Hematopoietic multipotent progenitor cell treated with erythropoietin and hydrocortisone succinate and interleukin-3 and kit ligand, for 6 days (in vitro differentiated cells): ENCODE results near the gene C6orf62.
"Not testable (repeated sequence)": the region's sequence is repeated elsewhere in the genome, so short reads cannot be mapped to it uniquely, and the experiment has no call there.

Source experiments
- DNase-seq: peaks from one replicate; pipeline ENCODE4 v3.0.0-alpha.2; 2015

The C6orf62 gene

DNA sequence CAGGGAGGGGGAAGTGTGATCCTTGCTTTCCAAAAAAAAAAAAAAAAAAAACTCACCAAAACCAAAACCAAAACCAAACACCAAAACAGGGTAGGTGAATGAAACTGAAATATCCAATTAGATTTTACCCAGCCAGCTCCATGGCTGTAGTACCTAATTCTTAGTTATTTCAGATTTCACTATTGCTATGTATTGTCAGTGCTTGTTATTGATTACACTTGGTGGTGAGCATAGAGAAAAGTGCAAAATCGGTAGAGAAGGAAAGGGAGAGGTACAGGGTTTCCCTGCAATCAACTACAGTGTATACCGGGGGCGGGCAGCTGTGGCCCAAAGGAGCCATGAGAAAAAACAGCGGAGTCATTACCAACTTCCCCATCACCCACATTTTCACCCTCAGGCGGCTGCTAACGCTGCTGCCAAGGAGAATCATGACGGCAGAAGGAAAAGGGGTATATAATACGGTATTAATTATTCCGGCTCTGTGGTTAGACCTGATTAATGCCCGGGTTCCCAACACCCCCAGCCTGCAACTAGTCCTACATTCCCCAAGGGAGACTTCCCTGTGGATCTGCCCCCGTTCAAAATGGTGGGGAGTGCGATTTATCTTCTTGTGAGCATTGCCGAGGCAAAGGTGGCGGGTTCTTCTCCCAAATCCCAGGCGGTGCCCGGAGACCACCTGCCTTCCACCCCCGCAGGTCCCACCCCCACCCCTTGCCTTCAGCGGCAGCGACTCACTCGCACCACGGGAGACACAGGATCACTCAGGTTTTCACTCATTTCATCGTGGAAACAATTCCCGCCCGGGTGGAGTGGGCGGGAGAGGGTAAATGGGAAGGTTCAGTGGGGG is at the start of gene C6orf62:
C6orf62 (minus strand) TSS at position 30 of the 847 bp plus-strand sequence. CDS start 486 bp downstream, outside the sequence.
- peak; percentile 82 for DNase-seq

DNA sequence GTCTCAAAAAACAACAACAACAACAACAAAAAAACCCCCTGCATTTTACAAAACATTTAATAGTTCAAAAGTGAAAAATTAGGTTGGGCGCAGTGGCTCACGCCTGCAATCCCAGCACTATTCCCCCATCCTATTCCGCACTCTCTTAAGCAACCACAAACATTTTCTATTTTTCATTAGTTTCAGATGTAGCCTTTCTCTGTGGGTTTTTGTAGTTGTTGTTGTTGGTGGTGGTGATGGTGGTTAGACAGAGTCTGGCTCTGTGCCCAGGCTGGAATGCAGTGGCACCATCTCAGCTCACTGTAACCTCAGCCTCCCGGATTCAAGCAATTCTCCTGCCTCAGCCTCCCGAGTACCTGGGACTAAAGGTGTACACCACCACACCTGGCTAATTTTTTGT is 49.4 kb upstream of the C6orf62 start:
- peak; percentile 32 for DNase-seq

DNA sequence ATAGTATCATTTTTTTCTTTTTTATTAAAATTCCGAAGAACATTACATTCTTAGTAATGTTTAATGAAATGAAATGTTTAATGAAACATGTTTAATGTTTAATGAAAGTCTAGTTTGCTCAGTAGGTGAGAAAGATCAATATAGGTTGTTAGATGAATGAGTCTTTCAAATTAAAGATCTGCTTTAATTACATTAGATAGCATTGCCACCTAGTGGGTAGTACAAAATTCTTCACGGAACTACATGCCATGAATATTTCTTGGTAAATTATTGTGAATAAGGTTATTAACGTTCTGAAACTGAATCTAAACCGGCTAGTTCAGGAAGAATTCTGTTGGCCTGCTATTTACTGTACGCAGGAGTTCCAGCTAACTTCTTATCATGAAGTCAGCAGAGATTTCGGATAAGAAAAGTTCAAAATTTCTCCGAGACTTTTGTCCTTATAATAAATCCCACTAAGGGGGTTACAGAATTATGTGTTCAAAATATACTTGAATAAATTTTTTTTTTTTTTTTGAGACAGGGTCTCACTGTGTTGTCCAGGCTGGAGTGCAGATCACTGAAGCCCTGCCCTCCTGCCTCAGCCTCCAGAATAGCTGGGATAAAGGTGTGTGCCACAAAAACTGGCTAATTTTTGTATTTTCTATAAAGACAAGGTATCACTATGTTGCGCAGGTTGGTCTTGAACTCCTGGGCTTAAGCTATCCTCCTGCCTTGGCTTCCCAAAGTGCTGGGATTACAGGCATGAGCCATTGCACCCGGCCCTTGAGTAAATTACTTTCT is 47.9 kb upstream of the C6orf62 start:
- DNase-seq = peak; percentile 81

DNA sequence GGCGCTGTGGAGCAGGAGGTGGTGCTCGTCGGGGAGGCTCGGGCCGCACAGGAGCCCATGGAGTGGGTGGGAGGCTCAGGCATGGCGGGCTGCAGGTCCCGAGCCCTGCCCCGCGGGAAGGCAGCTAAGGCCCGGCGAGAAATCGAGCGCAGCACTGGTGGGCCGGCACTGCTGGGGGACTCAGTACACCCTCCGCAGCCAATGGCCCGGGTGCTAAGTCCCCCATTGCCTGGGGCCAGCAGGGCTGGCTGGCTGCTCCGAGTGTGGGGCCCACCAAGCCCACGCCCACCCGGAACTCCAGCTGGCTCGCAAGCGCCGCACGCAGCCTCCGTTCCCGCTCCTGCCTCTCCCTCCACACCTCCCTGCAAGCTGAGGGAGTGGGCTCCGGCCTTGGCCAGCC is 47.0 kb upstream of the C6orf62 start:
- DNase-seq = not testable (repeated sequence)

DNA sequence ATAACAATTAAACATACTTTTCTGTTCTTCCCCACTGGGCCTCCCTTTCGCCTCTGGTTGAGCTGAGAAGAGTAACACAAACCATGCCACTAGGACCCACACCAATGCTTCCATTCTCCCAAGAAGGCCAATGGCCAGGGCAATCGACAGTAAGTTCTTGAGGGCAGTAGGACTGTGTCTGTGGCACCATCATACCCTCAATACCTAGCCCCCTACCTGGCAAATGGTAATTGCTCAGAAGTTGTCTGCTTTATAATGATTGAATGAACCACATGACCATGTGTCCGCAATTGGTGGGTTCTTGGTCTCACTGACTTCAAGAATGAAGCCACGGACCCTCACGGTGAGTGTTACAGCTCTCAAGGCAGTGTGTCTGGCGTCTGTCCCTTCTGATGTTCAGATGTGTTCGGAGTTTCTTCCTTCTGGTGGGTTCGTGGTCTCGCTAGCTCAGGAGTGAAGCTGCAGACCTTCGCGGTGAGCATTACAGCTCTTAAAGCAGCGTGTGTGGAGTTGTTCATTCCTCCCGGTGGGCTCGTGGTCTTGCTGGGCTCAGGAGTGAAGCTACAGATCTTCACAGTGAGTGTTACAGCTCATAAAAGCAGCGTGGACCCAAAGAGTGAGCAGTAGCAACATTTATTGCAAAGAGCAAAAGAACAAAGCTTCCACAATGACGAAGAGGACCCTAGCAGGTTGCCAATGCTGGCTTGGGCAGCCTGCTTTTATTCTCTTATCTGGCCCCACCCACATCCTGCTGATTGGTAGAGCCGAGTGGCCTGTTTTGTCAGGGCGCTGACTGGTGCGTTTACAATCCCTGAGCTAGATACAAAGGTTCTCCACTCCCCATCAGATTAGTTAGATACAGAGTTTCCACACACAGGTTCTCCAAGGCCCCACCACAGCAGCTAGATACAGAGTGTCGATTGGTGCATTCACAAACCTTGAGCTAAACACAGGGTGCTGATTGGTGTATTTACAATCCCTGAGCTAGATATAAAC is 46.2 kb upstream of the C6orf62 start:
- DNase-seq = not testable (repeated sequence)

DNA sequence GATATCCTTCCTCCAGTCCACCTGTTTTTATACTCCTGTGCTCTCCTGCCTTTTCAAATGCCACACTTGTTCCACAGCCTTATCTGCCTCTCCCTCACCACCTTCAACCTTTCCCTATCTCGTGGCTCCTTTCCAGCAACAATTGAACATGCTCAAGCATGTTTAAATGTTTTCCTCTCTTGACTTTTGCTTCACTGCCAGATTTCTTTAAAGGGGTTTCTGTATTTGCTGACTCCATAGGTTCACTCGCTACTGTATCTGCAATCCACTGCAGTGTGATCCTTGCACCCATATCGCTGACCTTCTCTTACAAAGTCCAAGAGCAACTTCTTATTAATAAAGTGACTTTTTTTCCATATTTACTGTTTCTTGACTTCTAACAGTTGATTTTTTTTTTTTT is 44.6 kb upstream of the C6orf62 start:
- peak; percentile 74 for DNase-seq

DNA sequence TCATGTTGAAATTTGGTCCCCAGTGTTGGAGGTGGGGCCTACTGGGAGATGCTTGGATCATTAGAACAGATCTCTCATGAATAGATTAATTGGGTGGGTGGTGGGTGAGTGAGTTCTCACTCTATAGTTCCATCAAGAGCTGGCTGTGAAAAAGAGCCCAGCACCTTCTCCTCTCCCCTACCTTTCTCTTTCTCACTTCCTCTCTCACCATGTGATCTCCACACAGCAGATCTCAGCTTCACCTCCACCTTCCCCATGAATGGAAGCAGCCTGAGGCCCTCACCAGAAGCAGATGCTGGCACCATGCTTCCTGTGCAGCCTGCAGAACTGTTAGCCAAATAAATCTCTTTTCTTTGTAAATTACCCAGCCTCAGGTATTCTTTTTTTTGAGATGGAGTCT is 42.9 kb upstream of the C6orf62 start:
- no peak for DNase-seq

DNA sequence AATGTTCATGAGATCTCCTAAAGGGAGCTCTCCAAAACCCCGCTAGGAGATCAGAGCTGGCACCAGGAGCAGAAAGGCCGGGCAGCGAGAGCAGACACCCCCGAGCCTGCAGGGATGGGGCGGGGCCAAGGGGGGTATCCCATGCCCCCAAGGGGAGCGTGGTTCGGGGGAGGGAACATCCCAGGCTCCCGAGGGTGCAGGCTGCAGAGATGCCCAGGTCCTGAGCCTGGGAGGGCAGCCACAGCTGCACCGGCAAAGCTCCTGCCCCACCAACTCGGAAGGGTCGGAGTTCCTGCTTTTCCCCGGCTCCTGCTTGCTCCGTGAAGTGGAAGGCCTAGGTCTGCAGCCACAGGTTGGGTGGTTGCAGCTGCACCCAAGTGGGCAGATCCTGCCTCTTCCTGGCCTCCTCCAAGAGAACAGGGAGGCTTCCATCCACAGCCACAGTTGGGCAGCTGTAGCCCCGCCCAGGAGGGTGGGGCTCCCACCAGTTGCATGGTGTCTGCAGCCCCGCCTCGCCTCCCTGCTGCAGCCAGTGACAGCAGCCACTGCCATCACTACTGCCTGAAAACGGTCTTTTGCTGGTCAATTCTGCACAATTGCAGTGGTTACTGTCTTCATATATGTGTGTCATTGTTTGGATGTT is 42.4 kb upstream of the C6orf62 start:
- peak; percentile 81 for DNase-seq

DNA sequence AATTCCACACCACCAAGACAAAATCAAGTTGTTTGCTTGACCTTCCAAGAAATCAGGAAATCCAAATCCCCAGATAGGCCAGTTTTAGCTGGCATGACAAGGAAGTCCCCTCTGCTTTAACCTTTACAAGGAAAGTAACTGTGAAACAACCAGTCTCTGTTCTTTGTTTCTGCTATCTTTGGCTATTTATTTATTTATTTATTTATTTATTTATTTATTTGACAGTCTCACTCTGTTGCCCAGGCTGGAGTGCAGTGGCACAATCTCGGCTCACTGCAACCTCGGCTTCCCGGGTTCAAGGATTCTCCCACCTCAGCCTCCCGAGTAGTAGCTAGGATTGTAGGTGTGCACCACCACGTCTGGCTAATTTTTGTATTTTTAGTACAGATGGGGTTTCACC is 41.3 kb upstream of the C6orf62 start:
- DNase-seq = no peak

DNA sequence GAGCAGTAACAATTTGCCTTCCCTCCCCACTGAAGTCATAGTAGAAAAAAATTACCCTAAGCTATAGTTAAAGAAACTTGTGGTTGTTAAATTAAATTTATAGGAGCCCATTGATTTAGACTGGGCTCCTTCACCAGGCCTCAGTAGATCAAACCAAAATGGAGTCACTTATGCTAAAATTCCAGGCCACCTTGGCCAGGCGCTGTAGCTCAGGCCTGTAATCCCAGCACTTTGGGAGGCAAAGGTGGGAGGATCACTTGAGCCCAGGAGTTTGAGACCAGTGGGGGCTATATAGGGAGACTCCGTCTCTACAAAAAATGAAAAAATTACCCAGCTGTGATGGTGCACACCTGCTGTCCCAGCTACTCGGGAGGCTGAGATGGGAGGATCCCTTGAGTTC is 40.8 kb upstream of the C6orf62 start:
- DNase-seq = no peak

DNA sequence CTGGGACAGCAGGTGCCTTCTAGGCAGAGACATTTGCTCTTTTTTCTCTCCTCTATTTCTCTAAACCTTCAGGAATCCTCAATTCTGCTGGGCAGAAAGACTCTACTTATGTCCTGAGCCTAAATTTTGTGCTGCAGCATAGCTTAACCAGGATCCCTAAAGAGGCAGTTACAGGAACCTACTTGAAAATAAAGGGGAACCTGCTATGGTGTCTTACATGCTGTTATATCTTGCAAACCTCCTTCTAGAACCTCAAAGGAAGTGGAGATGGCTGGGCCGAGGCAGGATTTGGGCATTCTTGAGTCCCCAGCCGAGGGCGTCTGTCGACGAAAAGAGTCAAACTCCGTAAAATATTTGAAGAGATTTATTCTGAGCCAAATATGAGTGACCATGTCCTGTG is 38.7 kb upstream of the C6orf62 start:
- no peak for DNase-seq

DNA sequence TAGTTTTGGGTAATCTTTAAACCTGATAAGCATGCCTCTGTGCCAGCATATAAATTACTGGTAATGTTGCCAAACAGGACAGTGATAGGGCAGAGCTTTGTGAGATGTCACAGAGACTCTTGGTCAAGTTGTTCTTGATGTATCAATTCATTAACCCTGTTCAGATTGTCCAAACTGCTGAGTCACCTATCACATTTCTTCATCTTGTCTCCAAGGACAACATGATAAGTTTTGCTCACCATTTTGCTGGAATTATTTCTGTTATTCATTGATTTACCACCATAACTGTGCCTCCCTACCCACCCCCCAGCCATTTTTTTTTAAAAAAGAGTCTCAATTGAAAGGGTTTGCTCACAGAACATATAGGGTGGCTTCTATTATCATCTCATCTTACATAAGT is 36.3 kb upstream of the C6orf62 start:
- DNase-seq = peak; percentile 70

DNA sequence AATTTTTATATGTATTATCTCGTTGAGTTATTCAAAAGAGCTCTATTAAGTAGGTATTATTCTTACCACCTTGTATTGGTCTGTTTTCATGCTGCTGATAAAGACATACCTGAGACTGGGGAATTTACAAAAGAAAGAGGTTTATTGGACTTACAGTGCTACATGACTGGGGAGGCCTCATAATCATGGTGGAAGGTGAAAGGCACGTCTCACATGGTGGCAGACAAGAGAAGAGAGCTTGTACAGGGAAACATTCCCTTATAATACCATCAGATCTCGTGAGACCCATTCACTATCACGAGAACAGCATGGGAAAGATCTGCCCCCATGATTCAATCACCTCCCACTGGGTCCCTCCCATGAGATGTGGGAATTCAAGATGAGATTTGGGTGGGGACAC is 35.4 kb upstream of the C6orf62 start:
- not testable (repeated sequence) for DNase-seq

DNA sequence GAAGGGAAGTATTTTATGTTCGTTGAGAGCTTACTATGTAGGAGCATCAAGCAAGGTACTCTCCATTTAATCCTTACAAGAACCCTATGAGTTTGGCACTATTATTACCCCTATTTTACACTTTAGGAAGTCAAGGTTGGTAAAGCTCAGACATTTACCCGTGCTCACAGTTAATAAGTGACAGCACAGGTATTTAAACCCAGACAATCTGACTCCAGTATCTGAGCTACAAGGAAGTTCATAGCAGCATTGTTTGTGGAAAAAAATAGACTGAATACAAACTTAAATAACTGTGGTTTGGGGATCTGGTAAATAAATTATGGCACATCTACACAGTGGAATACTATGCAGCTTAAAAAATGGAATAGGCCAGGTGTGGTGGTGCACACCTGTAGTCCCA is 34.6 kb upstream of the C6orf62 start:
- DNase-seq = no peak

DNA sequence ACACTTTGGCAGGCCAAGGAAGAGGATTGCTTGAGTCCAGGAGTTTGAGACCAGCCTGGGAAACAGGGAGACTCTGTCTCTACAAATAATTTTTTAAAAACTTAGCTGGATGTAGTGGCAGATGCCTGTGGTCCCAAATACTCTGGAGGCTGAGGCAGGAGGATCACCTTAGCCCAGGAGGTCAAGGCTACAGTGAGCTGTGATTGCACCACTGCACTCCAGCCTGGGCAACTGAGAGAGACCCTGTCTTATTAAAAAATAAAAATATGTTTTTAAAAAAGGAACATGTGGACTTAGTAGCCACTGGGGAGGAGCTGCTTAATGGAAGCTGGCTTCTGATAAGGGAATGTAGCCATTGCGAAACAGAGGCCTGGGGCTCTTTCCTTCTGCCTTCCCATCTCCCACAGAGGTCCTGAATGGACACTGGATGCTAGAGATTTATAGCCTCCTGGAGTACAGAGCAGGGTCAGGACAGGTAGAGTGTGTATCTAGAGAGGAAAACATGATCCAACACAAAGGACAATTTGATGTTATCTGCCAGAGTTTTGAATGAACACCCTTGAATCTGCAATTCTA is 34.1 kb upstream of the C6orf62 start:
- no peak for DNase-seq

DNA sequence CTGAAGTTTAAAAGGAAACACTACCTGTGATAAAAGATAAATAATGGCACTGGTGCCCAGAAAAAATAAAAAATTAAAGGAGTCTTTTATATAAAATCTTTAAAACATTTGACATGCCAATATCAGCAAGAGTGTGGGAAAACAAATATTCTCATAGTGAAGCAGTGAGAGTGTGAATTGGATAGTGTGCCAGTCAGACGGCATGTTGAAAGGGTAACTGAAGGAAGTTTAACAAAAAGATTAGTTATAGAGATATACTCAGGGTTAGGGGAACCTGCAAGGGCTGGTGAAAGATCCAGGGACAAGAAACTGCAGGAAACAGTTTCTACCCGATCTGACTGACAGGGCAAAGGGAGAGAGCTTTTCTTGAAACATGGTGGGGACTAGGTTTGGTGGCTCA is 33.5 kb upstream of the C6orf62 start:
- no peak for DNase-seq

DNA sequence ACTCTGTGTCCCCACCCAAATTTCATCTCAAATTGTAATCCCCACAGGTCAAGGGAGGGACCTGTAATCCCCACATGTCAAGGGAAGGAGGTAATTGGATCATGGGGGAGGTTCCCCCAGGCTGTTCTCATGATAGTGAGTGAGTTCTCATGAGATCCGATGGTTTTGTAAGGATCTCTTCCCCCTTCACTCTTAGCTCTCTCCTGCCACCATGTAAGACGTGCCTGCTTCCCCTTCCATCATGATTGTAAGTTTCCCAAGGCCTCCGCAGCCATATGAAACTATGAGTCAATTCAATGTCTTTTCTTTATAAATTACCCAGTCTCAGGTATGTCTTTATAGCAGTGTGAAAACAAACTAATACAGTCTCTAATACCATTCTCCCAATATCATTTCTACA is 31.9 kb upstream of the C6orf62 start:
- DNase-seq = not testable (repeated sequence)

DNA sequence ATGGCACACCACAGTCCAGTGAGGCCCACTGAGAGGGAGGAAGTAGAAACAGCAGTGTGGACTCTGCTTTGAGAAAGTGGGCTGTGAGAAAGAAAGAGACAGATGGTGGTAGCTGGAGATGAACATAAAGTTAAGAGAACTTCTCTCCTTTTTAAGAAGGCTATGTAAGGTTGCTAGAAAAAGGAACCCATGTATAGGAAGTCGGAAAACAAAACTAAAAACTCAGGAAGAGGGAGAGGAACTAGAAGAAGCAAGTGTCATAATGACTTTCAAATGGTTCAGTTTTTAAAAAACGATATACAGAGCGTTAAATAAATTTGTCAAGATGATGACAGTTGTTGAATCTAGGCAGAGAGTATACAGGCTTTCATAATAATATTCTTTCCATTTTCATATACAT is 30.3 kb upstream of the C6orf62 start:
- DNase-seq = no peak

DNA sequence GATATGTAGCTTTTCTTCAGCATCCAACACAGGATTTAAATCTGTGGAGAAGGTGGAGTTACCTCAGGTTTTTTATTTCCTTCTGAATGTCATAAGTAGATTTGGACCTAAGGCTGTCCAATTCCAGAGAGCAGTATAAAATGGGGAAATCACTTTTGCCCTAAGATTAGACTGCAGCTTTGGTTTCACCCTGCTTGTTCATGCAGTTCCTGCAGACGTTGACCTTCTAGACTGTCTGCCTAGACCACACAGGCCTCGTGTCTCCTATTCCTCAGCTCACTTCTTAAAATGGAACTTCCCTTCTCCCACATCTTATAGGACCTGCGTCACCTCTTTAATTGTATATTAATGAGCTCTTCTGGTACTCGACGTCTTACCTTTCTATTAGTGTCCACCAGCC is 26.0 kb upstream of the C6orf62 start:
- DNase-seq = no peak

DNA sequence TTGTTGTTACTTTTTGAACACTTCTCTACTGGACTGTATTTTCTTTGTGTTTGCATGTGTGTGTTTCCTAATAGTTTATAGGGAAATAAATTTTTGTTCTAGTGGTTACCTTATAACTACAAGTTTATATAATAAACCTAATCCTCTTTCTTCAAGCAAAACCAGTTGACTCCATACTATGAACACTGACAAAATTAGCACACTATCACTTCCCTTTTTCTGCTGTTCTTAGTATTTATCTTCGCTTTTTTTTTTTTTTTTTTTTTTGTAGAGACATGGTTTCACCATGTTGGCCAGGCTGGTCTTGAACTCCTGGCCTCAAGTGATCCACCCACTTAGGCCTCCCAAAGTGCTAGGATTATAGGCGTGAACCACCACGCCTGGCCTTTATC is 25.0 kb upstream of the C6orf62 start:
- no peak for DNase-seq

DNA sequence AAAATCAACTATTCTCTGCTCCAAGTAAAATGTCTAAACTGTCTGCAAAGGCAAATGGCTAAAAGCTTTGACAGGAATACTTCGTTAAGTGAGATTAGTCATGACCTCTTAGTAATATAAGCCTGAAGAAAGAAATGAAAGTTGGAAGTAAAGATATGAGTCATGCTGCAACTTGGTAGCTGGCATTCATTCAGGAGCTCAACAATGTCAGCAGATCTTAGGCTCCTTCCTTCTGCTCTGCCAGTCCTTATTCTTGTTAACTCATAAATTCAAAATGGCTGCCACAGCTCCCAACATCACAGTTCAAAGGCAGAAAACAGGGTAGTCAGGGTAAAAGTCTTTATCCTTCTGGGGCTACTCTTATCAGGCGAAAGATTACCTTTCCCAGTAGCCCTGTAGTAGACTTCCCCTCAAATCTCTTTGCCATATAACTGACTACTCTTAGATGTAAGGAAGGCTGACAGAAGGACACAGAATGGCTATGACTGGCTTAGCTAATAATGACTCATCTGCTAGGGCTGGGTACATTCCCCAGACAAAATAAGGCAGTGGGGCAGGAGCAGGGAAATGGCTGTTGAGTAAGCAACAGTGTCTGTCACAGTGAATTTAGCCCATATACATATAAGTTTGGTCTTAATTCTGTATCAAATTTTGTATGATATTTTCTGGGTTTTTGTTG is 24.4 kb upstream of the C6orf62 start:
- DNase-seq = no peak
